ENCODE data around the gene THSD7A. TPM values are rescaled to one million over a fixed set of nuclear protein-coding genes. Genes with fewer than 3 reads are reported as not detected.

THSD7A gene
- total RNA-seq, 3 donors from 2014 or later = 4.0 to 6.9 (median 4.4) TPM

GRCh38 chr7:11376529-11376928, 455.5 kb downstream of the THSD7A start:
- no peak for DNase-seq (ENCODE audit: low spot score in 2 of 2)
- Histone ChIP-seq H3K27me3 (no peaks in the 10 kb centered on the region), H3K36me3 (no peaks in the 10 kb centered on the region), H3K9me3 (no peaks in the 10 kb centered on the region), H3K4me3 (no peak overlapping the region), H3K27ac (no peak overlapping the region), H3K4me1 (no peaks in the 10 kb centered on the region)
- intact Hi-C loops (cut with DNase I; ENCODE audit: low total_unique reads) = no loop called here
- no peak for TF ChIP-seq POLR2A (IDR thresholded peaks at IDR 0.05)
- TF ChIP-seq POLR2AphosphoS5 (IDR thresholded peaks at IDR 0.05) = no peak
- no peak for TF ChIP-seq CTCF (IDR thresholded peaks at IDR 0.05)

- H3K9me3 ChIP-seq = no peaks in the 10 kb centered on the region
- intact Hi-C loops (cut with DNase I; ENCODE audit: low total_unique reads) = no loop called here
- no peak for DNase-seq (ENCODE audit: low spot score in 2 of 2)
- H3K4me3 ChIP-seq = no peak overlapping the region
- TF ChIP-seq POLR2AphosphoS5 (IDR thresholded peaks at IDR 0.05) = no peak
- no peak for TF ChIP-seq CTCF (IDR thresholded peaks at IDR 0.05)
- TF ChIP-seq POLR2A (IDR thresholded peaks at IDR 0.05) = no peak
- H3K36me3 ChIP-seq = no peaks in the 10 kb centered on the region
- no peaks in the 10 kb centered on the region for H3K27me3 ChIP-seq
- no peak overlapping the region for H3K27ac ChIP-seq
- H3K4me1 ChIP-seq = no peaks in the 10 kb centered on the region
Measured at GRCh38 chr7:11374629-11375028, 457.4 kb downstream of the THSD7A start.

- intact Hi-C loops (cut with DNase I; ENCODE audit: low total_unique reads) = no loop called here
- no peak overlapping the region for H3K27ac ChIP-seq
- no peaks in the 10 kb centered on the region for H3K9me3 ChIP-seq
- TF ChIP-seq CTCF (IDR thresholded peaks at IDR 0.05) (peak in 2 of 3 donors; percentile 21 to 25), POLR2A (IDR thresholded peaks at IDR 0.05) (no peak), POLR2AphosphoS5 (IDR thresholded peaks at IDR 0.05) (no peak)
- H3K36me3 ChIP-seq = no peaks in the 10 kb centered on the region
- no peaks in the 10 kb centered on the region for H3K27me3 ChIP-seq
- no peak for DNase-seq (ENCODE audit: low spot score in 2 of 2)
- no peak overlapping the region for H3K4me3 ChIP-seq
- H3K4me1 ChIP-seq = no peaks in the 10 kb centered on the region
Measured at GRCh38 chr7:11373546-11374142, 458.4 kb downstream of the THSD7A start.

- no peak overlapping the region for H3K27ac ChIP-seq
- DNase-seq (ENCODE audit: low spot score in 2 of 2) = no peak
- H3K27me3 ChIP-seq = no peaks in the 10 kb centered on the region
- H3K4me1 ChIP-seq = no peaks in the 10 kb centered on the region
- no peak overlapping the region for H3K4me3 ChIP-seq
- H3K36me3 ChIP-seq = no peaks in the 10 kb centered on the region
- no peaks in the 10 kb centered on the region for H3K9me3 ChIP-seq
- TF ChIP-seq POLR2A (IDR thresholded peaks at IDR 0.05) (no peak), POLR2AphosphoS5 (IDR thresholded peaks at IDR 0.05) (no peak), CTCF (IDR thresholded peaks at IDR 0.05) (no peak)
- intact Hi-C loops (cut with DNase I; ENCODE audit: low total_unique reads) = no loop called here
Measured at GRCh38 chr7:11369696-11370095, 462.3 kb downstream of the THSD7A start.

- Histone ChIP-seq H3K4me3 (no peak overlapping the region), H3K9me3 (no peaks in the 10 kb centered on the region), H3K27me3 (no peaks in the 10 kb centered on the region), H3K4me1 (no peaks in the 10 kb centered on the region), H3K27ac (no peak overlapping the region), H3K36me3 (no peaks in the 10 kb centered on the region)
- no peak for DNase-seq (ENCODE audit: low spot score in 2 of 2)
- no peak for TF ChIP-seq POLR2AphosphoS5 (IDR thresholded peaks at IDR 0.05)
- TF ChIP-seq POLR2A (IDR thresholded peaks at IDR 0.05) = no peak
- TF ChIP-seq CTCF (IDR thresholded peaks at IDR 0.05) = no peak
- intact Hi-C loops (cut with DNase I; ENCODE audit: low total_unique reads) = no loop called here
Measured at GRCh38 chr7:11366118-11366517, 465.9 kb downstream of the THSD7A start.

All from breast epithelium (tissue), 4 donors.